HCT116 (cell line): ENCODE measurements around the gene SLC44A3. TPM values are rescaled to one million over a fixed set of nuclear protein-coding genes. Genes with fewer than 3 reads are reported as not detected.

ENCODE experiments used
- ATAC-seq: fragments of 200-7000 bp; cut with Tn5 transposase; 2 replicates; pipeline ENCODE4 v1.9.1; 2020; ENCODE audit warnings: mild to moderate bottlenecking, moderate library complexity
- BruUV-seq: library from RNA; stranded (reverse); fragments of 400-500 nt; replicated peaks from 2 replicates; lab custom pipeline; 2021; lab: Mats Ljungman, UMichigan
- CTCF ChIA-PET: fragments of 300-600 bp; sonication (Branson Sonifier 250); formaldehyde crosslinking; loops from one replicate; lab custom pipeline; 2021; ENCODE audit warnings: antibody characterized with exemption; lab: Charles Lee
- POLR2A ChIA-PET: fragments of 300-600, 350-600 bp; sonication (Branson Sonifier 250); formaldehyde crosslinking; loops from one replicate; lab custom pipeline; 2021; ENCODE audit warnings: antibody characterized with exemption; lab: Charles Lee
- RAD21 ChIA-PET, 2 experiments: fragments of 300-600 bp; sonication (Branson Sonifier 250); formaldehyde crosslinking; loops; one replicate each; lab custom pipeline; 2023; ENCODE audit warnings: low total read pairs in 2 of 2; ENCODE audit not compliant: uncharacterized antibody in 2 of 2, unreplicated experiment in 2 of 2, low non-redundant PET in 1 of 2; lab: Charles Lee
- DNase-seq: peaks from one replicate; pipeline ENCODE4 v3.0.0-alpha.2; 2010; ENCODE audit warnings: low read depth, low spot score
- H2AFZ ChIP-seq: fragments of 200-600 bp; shearing (Covaris generic), sonication (generic); 2 replicates; pipeline ENCODE4 v1.6.1; 2017; ENCODE audit warnings: low read depth, mixed run types, mixed read lengths, antibody characterized with exemption, low read length; ENCODE audit not compliant: poor library complexity, severe bottlenecking
- H3K27ac ChIP-seq: 2 replicates; pipeline ENCODE4 v1.5.1; 2012; ENCODE audit warnings: low read depth, low read length
- H3K27me3 ChIP-seq: fragments of 200-600 bp; sonication (generic); 2 replicates; pipeline ENCODE4 v1.6.1; 2016; ENCODE audit warnings: mixed run types, low read length, mixed read lengths; ENCODE audit not compliant: insufficient read depth
- H3K36me3 ChIP-seq, 2 experiments: fragments of 200-500 bp in 1 of 2; fragments of 200-600 bp in 1 of 2; sonication (Bioruptor generic) in 1 of 2; sonication (generic) in 1 of 2; 2 replicates each; pipeline versions ENCODE4 v1.5.1 to v1.6.1; 2014 to 2016; ENCODE audit warnings: low read length in 2 of 2, inconsistent platforms in 1 of 2, mixed read lengths in 1 of 2, mixed run types in 1 of 2; ENCODE audit not compliant: insufficient read depth in 2 of 2, control insufficient read depth in 1 of 2
- H3K4me1 ChIP-seq, 2 experiments: fragments of 200-600 bp in 1 of 2; sonication (generic) in 1 of 2; 2 replicates each; pipeline versions ENCODE4 v1.5.1 to v1.6.1; 2012 to 2017; ENCODE audit warnings: low read length in 2 of 2, inconsistent platforms in 1 of 2, mild to moderate bottlenecking in 1 of 2, mixed read lengths in 1 of 2, mixed run types in 1 of 2, moderate library complexity in 1 of 2; ENCODE audit not compliant: insufficient read depth in 2 of 2, control insufficient read depth in 1 of 2
- H3K4me2 ChIP-seq: fragments of 200-600 bp; sonication (generic); 2 replicates; pipeline ENCODE4 v1.6.1; 2017; ENCODE audit warnings: mixed run types, low read length, mixed read lengths
- H3K4me3 ChIP-seq, 2 experiments: fragments of 200-600 bp in 1 of 2; sonication (generic) in 1 of 2; replicated peaks in 1 of 2; 2 replicates each; pipeline ENCODE4 v1.5.1; 2011 to 2016; ENCODE audit warnings: low read length in 2 of 2, control low read depth in 1 of 2, low read depth in 1 of 2, mild to moderate bottlenecking in 1 of 2, mixed read lengths in 1 of 2, mixed run types in 1 of 2
- H3K79me2 ChIP-seq: fragments of 200-600 bp; sonication (generic); 2 replicates; pipeline ENCODE4 v1.6.1; 2017; ENCODE audit warnings: mild to moderate bottlenecking, mixed run types, low read length, moderate library complexity, mixed read lengths; ENCODE audit not compliant: insufficient read depth
- H3K9ac ChIP-seq: fragments of 200-600 bp; sonication (generic); 2 replicates; pipeline ENCODE4 v1.6.1; 2016; ENCODE audit warnings: low read length, mixed read lengths
- H3K9me2 ChIP-seq: fragments of 200-600 bp; sonication (generic), shearing (Covaris generic); 2 replicates; pipeline ENCODE4 v1.6.1; 2017; ENCODE audit warnings: mixed run types, mild to moderate bottlenecking, moderate library complexity; ENCODE audit not compliant: insufficient read depth
- H3K9me3 ChIP-seq, 2 experiments: fragments of 200-500 bp in 1 of 2; fragments of 200-600 bp in 1 of 2; sonication (Bioruptor generic) in 1 of 2; sonication (generic) in 1 of 2; 2 replicates each; pipeline ENCODE4 v1.6.1; 2014 to 2017; ENCODE audit warnings: low read length in 2 of 2, mixed read lengths in 2 of 2, inconsistent platforms in 1 of 2, low read depth in 1 of 2, mild to moderate bottlenecking in 1 of 2, mixed run types in 1 of 2, moderate library complexity in 1 of 2; ENCODE audit not compliant: control insufficient read depth in 1 of 2, insufficient read depth in 1 of 2
- H4K20me1 ChIP-seq: fragments of 200-600 bp; sonication (generic), shearing (Covaris generic); 2 replicates; pipeline ENCODE4 v1.6.1; 2017; ENCODE audit warnings: mixed run types, mild to moderate bottlenecking, moderate library complexity; ENCODE audit not compliant: insufficient read depth
- CBX3 ChIP-seq: IDR thresholded peaks from 2 replicates; pipeline ENCODE4 v1.6.1; 2012; ENCODE audit warnings: low read depth
- CEBPB ChIP-seq: IDR thresholded peaks from 2 replicates; pipeline ENCODE4 v1.6.1; 2012; ENCODE audit warnings: low read depth
- EGR1 ChIP-seq: IDR thresholded peaks from 2 replicates; pipeline ENCODE4 v1.6.1; 2012; ENCODE audit warnings: low read depth
- ELF1 ChIP-seq: IDR thresholded peaks from 2 replicates; pipeline ENCODE4 v1.6.1; 2012; ENCODE audit warnings: low read depth, borderline replicate concordance
- EZH2 ChIP-seq: fragments of 200-600 bp; sonication (generic); IDR thresholded peaks from 2 replicates; pipeline ENCODE4 v1.6.1; 2017; ENCODE audit warnings: antibody characterized with exemption, mixed run types
- EZH2phosphoT487 ChIP-seq: fragments of 200-600 bp; IDR thresholded peaks from 2 replicates; pipeline ENCODE4 v1.6.1; 2018; ENCODE audit warnings: antibody characterized with exemption, borderline replicate concordance
- FOSL1 ChIP-seq: IDR thresholded peaks from 2 replicates; pipeline ENCODE4 v1.6.1; 2012; ENCODE audit warnings: low read depth
- JUND ChIP-seq: IDR thresholded peaks from 2 replicates; pipeline ENCODE4 v1.6.1; 2012
- POLR2A ChIP-seq: IDR thresholded peaks from 2 replicates; pipeline ENCODE4 v1.7.0; 2011; ENCODE audit warnings: borderline replicate concordance; ENCODE audit not compliant: insufficient read depth, insufficient read length; ENCODE audit errors: extremely low read depth
- SIN3A ChIP-seq: IDR thresholded peaks from 2 replicates; pipeline ENCODE4 v1.6.1; 2012; ENCODE audit warnings: low read depth
- TCF7L2 ChIP-seq: IDR thresholded peaks from 2 replicates; pipeline ENCODE4 v1.7.0; 2011; ENCODE audit warnings: borderline replicate concordance, inconsistent platforms; ENCODE audit not compliant: insufficient read depth, insufficient read length; ENCODE audit errors: extremely low read depth
- YY1 ChIP-seq: IDR thresholded peaks from 2 replicates; pipeline ENCODE4 v1.6.1; 2011; ENCODE audit warnings: low read length, low read depth, moderate library complexity, mild to moderate bottlenecking; ENCODE audit not compliant: insufficient replicate concordance; ENCODE audit errors: extremely low read depth
- ZNF274 ChIP-seq: fragments of 200-500 bp; sonication (Bioruptor generic); IDR thresholded peaks from 2 replicates; pipeline ENCODE4 v1.6.1; 2014; ENCODE audit warnings: mild to moderate bottlenecking, low read depth, low read length, inconsistent platforms
- intact Hi-C: fragments of 100-400 bp; cut with micrococcal nuclease; formaldehyde crosslinking; loops from 2 replicates; pipeline ENCODE4 v1.10.0; 2022
- total RNA-seq: library from RNA; stranded (reverse); gene quantifications from one replicate; pipeline ENCODE4 v1.2.1, GENCODE V29; 2021; ENCODE audit not compliant: unreplicated experiment
- TF ChIP-seq, protein P1 (sequence below): IDR thresholded peaks from 2 replicates; pipeline ENCODE4 v1.6.1; 2011; ENCODE audit warnings: mild to moderate bottlenecking, low read length, moderate library complexity; ENCODE audit not compliant: insufficient replicate concordance; ENCODE audit errors: extremely low read depth

The SLC44A3 gene
- total RNA-seq, 1 experiment from 2014 or later, result 9.6 TPM

DNA sequence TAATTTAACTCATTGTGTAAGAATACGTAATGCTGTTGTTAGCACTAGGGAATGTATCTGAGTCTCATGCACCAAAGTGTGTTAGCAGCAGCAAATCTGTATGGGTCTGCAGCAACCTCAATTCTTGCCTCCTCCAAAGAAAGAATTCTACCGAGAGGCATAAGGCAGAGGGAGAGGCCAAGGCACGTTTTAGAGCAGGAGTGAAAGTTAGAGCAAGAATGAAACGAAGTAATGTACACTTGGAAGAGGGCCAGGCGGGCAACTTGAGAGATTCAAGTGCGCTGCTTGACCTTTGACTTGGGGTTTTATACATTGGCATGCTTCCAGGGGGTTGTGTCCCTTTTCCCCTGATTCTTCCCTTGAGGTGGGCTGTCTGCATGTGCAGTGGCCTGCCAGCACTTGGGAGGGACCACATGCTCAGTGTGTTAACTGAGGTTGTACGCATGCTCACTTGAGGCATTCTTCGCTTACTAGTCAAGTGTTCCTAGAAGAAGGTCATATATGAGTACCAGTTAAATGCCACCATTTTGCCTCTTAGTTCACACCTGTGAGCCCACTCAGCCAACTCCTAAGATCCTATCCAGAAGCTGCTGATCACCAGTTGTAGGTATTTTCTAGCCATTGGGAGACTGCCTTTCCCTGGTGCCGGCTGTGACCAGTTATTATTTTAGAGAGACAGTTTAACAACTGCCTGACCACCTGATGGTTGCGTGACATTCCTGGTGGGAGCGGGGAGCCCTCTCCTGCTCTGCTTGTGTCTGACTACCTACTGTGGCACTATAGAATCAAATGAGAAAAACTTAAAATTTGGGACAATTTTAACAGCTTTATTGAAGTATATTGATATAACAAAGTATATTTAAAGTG, 109.4 kb downstream of the SLC44A3 start:
- Histone ChIP-seq H3K9me3 (no peaks in the 10 kb centered on the region), H3K79me2 (peaks cover 21% of the 10 kb centered on the region), H3K27me3 (no peaks in the 10 kb centered on the region), H4K20me1 (peaks cover 5% of the 10 kb centered on the region; the same call in 1 of the 2 replicates), H3K9ac (no peak overlapping the region), H3K36me3 (no peaks in the 10 kb centered on the region), H3K27ac (no peak overlapping the region), H3K9me2 (no peaks in the 10 kb centered on the region), H3K4me2 (no peak overlapping the region), H2AFZ (no peak overlapping the region), H3K4me1 (peaks cover 10 to 24% of the 10 kb centered on the region in 2 experiments; a peak in 3 of 4 replicates), H3K4me3 (no peak overlapping the region)
- ChIA-PET POLR2A (no interaction called here), CTCF (no interaction called here), RAD21 (no interaction called here)
- intact Hi-C loops, result no loop called here
- no TSS peak for BruUV-seq
- no peak for DNase-seq
- no peak for ATAC-seq
- TF ChIP-seq EGR1, result no peak
- no peak for TF ChIP-seq JUND
- no peak for TF ChIP-seq FOSL1
- no peak for TF ChIP-seq EZH2phosphoT487
- TF ChIP-seq CBX3, result no peak
- TF ChIP-seq ZNF274, result no peak
- TF ChIP-seq SIN3A, result no peak
- no peak for TF ChIP-seq CEBPB
- no peak for TF ChIP-seq ELF1
- no peak for TF ChIP-seq EZH2
- no peak for TF ChIP-seq TCF7L2
- TF ChIP-seq YY1, result no peak
- TF ChIP-seq, protein P1, sequence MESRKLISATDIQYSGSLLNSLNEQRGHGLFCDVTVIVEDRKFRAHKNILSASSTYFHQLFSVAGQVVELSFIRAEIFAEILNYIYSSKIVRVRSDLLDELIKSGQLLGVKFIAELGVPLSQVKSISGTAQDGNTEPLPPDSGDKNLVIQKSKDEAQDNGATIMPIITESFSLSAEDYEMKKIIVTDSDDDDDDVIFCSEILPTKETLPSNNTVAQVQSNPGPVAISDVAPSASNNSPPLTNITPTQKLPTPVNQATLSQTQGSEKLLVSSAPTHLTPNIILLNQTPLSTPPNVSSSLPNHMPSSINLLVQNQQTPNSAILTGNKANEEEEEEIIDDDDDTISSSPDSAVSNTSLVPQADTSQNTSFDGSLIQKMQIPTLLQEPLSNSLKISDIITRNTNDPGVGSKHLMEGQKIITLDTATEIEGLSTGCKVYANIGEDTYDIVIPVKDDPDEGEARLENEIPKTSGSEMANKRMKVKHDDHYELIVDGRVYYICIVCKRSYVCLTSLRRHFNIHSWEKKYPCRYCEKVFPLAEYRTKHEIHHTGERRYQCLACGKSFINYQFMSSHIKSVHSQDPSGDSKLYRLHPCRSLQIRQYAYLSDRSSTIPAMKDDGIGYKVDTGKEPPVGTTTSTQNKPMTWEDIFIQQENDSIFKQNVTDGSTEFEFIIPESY, result no peak
- no peak for TF ChIP-seq POLR2A
